Transverse colon (tissue), 4 donors: Measurements from ENCODE around the gene JAG1. TPM values are rescaled to one million over a fixed set of nuclear protein-coding genes. Genes with fewer than 3 reads are reported as not detected.

ENCODE experiments used
- DNase-seq: peaks from one replicate; pipeline ENCODE4 v3.0.0-alpha.2; 2019
- H3K27ac ChIP-seq, 4 donors: fragments of 200-600 bp; sonication (generic); 2 replicates each; pipeline ENCODE4 v1.5.1; 2016 to 2018; ENCODE audit warnings: inconsistent platforms in 4 of 4
- H3K27me3 ChIP-seq: fragments of 200-600 bp; sonication (generic); 2 replicates; pipeline ENCODE4 v1.5.1; 2017; ENCODE audit warnings: inconsistent platforms
- H3K36me3 ChIP-seq, 4 donors: fragments of 200-600 bp; sonication (generic); 2 replicates each; pipeline ENCODE4 v1.5.1; 2017 to 2019; ENCODE audit warnings: inconsistent platforms in 4 of 4
- H3K4me1 ChIP-seq, 4 donors: fragments of 200-600 bp; sonication (generic); 2 replicates each; pipeline ENCODE4 v1.5.1; 2017 to 2020; ENCODE audit warnings: inconsistent platforms in 4 of 4
- H3K4me3 ChIP-seq, 4 donors: fragments of 200-600 bp; sonication (generic); 1 replicate in 1 of 4; 2 replicates in 3 of 4; pipeline versions ENCODE4 v1.5.1 to v1.6.1; 2017 to 2019; ENCODE audit warnings: inconsistent platforms in 4 of 4
- H3K9me3 ChIP-seq, 2 donors: fragments of 200-600 bp; sonication (generic); 2 replicates each; pipeline ENCODE4 v1.5.1; 2017 to 2019; ENCODE audit warnings: inconsistent platforms in 2 of 2
- EP300 ChIP-seq: sonication (generic); formaldehyde crosslinking; IDR thresholded peaks from one replicate; pipeline ENCODE4 v1.6.1; 2017; ENCODE audit warnings: antibody characterized with exemption, low read depth
- POLR2A ChIP-seq: fragments of 450-650 bp; IDR thresholded peaks from one replicate; pipeline ENCODE4 v1.6.1; 2016; ENCODE audit warnings: antibody characterized with exemption, mild to moderate bottlenecking, moderate library complexity
- POLR2AphosphoS5 ChIP-seq, 3 donors: sonication (generic); formaldehyde crosslinking; IDR thresholded peaks; one replicate each; pipeline ENCODE4 v1.6.1; 2016; ENCODE audit warnings: antibody characterized with exemption in 3 of 3
- WGBS, 2 donors: methylation state at CpG; one replicate each; pipeline ENCODE4 v1.1.5; 2018; ENCODE audit warnings: low coverage in 1 of 2; 5-methylcytosine and 5-hydroxymethylcytosine counted together
- in situ Hi-C, 4 donors: fragments of 200-750 bp; cut with MboI; loops; one replicate each; pipeline versions ENCODE4 v1.15.0 to v1.15.1; 2017; ENCODE audit warnings: low sequenced_read_pairs in 3 of 4, low pct_ligation_motif_present in 1 of 4, low pct_unique_long_range_greater_than_20kb in 1 of 4
- intact Hi-C: fragments of 100-400 bp; cut with DNase I; formaldehyde crosslinking; loops from one replicate; pipeline ENCODE4 v1.15.1; 2023; ENCODE audit warnings: low total_unique reads
- total RNA-seq, 4 donors: library from RNA; depleted of rRNA; stranded (reverse); fragments of >200 nt; gene quantifications; one replicate each; pipeline ENCODE4 v1.1.0, GENCODE V29; 2016
- TF ChIP-seq, protein P1 (sequence below), 5 experiments: fragments of 200-600 bp in 3 of 5; fragments of 450-650 bp in 2 of 5; sonication (generic) in 3 of 5; IDR thresholded peaks; 1 replicate in 2 of 5; 2 replicates in 3 of 5; pipeline ENCODE4 v1.5.1; 2016 to 2017; ENCODE audit warnings: antibody characterized with exemption in 5 of 5, inconsistent platforms in 3 of 5, mild to moderate bottlenecking in 2 of 5, moderate library complexity in 1 of 5

Gene JAG1
- total RNA-seq, 4 donors from 2014 or later: 75.0 to 117 (median 109) TPM

DNA sequence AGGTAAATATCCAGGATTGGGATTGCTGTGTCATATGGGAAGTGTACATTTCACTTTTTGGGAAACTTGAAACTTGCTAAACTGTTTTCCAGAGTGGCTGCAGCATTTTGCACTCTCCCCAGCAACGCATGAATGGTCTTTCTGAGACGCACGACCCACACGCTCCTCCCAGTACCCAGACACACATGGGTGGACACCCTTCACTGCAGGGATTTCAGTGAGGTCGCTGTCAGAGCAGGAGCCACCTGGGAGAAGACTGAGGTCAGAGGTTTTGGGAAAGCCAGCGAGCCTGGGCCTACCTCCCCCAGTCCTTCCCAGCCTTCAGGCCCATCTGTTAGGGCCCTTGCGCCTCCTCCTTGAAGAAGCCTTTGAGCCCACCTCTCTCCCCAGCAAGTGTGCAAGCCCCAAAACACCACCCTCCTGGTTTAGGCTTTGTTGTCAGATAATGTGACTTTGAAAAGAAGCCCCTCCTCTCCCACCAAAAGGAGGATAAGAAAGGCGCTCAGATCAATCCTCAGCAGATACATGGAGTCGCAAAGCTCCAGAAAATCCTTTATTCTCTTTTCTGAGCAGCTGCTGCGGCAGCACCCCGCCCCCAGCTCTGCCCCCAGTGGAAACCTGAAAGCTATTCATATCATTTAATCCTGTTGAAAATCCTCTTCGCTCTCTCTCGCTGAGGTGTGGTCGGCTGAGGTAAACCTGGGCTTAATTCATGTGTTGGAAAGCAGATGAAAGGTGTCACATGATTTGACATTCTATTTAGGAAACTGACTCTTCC is 12.7 kb upstream of the JAG1 start:
- in situ Hi-C loops (no loop called here), intact Hi-C loops (no loop called here)
- no peaks in the 10 kb centered on the region for H3K9me3 ChIP-seq
- H3K36me3 ChIP-seq: no peaks in the 10 kb centered on the region
- WGBS, 2 donors: 92 to 100% methylated on average over 6 to 14 of the region's 14 CpGs
- TF ChIP-seq, protein P1, sequence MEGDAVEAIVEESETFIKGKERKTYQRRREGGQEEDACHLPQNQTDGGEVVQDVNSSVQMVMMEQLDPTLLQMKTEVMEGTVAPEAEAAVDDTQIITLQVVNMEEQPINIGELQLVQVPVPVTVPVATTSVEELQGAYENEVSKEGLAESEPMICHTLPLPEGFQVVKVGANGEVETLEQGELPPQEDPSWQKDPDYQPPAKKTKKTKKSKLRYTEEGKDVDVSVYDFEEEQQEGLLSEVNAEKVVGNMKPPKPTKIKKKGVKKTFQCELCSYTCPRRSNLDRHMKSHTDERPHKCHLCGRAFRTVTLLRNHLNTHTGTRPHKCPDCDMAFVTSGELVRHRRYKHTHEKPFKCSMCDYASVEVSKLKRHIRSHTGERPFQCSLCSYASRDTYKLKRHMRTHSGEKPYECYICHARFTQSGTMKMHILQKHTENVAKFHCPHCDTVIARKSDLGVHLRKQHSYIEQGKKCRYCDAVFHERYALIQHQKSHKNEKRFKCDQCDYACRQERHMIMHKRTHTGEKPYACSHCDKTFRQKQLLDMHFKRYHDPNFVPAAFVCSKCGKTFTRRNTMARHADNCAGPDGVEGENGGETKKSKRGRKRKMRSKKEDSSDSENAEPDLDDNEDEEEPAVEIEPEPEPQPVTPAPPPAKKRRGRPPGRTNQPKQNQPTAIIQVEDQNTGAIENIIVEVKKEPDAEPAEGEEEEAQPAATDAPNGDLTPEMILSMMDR (IDR thresholded peaks at IDR 0.05): no peak
- no peak for TF ChIP-seq POLR2AphosphoS5 (IDR thresholded peaks at IDR 0.05)
- TF ChIP-seq EP300: no peak
- no peak for TF ChIP-seq POLR2A
- H3K27ac ChIP-seq: no peak overlapping the region
- peaks cover 0 to 9% (median 0%) of the 10 kb centered on the region in 4 donors for H3K4me1 ChIP-seq
- H3K27me3 ChIP-seq: no peaks in the 10 kb centered on the region
- DNase-seq: no peak
- H3K4me3 ChIP-seq: no peak overlapping the region

DNA sequence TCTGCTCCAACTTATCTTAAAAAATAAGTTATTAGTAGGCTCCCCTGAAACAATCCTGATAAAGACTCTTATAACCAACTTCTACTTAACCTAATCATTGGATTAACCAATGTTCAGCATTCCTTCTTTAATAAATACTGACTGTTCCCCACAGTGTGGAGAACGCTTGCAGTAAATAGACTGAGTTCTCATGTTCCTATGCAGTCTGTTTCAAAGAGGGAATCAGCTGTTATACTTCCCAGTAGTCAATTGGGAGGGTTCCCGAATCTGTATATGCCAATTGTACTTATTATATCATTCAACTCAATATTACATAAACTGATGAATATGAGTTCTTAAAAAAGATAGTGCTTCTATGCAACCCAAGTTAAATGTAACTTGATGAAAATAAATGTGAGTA is 9.7 kb upstream of the JAG1 start:
- no peak overlapping the region for H3K27ac ChIP-seq
- intact Hi-C loops (no loop called here), in situ Hi-C loops (no loop called here)
- 89 to 94% methylated on average over 2 of the region's 2 CpGs for WGBS, 2 donors
- no peaks in the 10 kb centered on the region for H3K27me3 ChIP-seq
- TF ChIP-seq, protein P1 (IDR thresholded peaks at IDR 0.05): no peak
- no peak for TF ChIP-seq EP300
- TF ChIP-seq POLR2A: no peak
- TF ChIP-seq POLR2AphosphoS5 (IDR thresholded peaks at IDR 0.05): no peak
- no peaks in the 10 kb centered on the region for H3K9me3 ChIP-seq
- no peaks in the 10 kb centered on the region for H3K4me1 ChIP-seq
- no peak overlapping the region for H3K4me3 ChIP-seq
- no peak for DNase-seq
- H3K36me3 ChIP-seq: no peaks in the 10 kb centered on the region

DNA sequence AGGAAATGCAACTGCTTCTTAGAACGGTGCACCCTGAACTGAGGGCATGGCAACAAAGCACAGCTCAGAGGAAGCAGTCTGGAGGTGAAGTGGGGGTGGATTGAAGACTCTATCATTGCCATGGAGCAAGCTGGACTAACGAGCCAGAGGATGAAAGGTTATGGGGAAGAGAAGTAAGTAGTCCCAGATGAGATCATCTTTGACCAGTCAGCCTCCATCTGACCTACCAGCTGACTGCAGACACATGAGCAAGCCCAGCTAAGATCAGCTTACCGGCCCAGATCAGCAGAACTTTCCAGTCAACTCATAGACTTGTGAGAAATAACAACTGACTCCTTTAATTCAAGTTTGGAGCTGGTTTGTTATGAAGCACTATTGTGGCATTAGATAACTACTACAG is 9.1 kb upstream of the JAG1 start:
- H3K27me3 ChIP-seq: no peaks in the 10 kb centered on the region
- intact Hi-C loops (no loop called here), in situ Hi-C loops (no loop called here)
- H3K27ac ChIP-seq: no peak overlapping the region
- H3K36me3 ChIP-seq: no peaks in the 10 kb centered on the region
- H3K4me1 ChIP-seq: no peaks in the 10 kb centered on the region
- H3K4me3 ChIP-seq: no peak overlapping the region
- no peak for TF ChIP-seq POLR2AphosphoS5 (IDR thresholded peaks at IDR 0.05)
- no peak for DNase-seq
- 58 to 67% methylated on average over 2 to 3 of the region's 3 CpGs for WGBS, 2 donors
- H3K9me3 ChIP-seq: no peaks in the 10 kb centered on the region

DNA sequence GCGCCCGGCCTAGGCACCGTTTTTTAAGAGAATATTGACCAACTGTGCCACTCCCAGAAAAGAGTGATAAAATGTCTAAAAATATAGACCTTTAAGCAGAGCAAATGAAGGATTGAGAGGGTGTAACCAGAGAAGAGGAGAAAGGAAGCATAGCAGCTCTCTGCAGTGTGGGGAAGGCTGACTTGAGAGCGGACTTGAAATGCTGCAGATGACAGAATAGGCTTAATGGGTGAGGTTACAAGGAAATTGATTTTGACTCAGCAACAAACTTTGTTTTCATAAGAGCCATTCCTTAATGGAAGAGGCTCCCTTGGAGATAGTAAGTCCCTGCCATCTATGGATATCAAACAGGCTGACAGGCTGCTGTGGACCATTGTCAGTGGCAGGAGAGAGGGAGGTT is 7.7 kb upstream of the JAG1 start:
- intact Hi-C loops (no loop called here), in situ Hi-C loops (no loop called here)
- TF ChIP-seq POLR2A: no peak
- Histone ChIP-seq H3K9me3 (no peaks in the 10 kb centered on the region), H3K27ac (no peak overlapping the region), H3K4me1 (no peaks in the 10 kb centered on the region), H3K27me3 (no peaks in the 10 kb centered on the region), H3K4me3 (no peak overlapping the region), H3K36me3 (no peaks in the 10 kb centered on the region)
- DNase-seq: no peak
- WGBS, 2 donors: 88 to 100% methylated on average over 1 to 4 of the region's 4 CpGs

DNA sequence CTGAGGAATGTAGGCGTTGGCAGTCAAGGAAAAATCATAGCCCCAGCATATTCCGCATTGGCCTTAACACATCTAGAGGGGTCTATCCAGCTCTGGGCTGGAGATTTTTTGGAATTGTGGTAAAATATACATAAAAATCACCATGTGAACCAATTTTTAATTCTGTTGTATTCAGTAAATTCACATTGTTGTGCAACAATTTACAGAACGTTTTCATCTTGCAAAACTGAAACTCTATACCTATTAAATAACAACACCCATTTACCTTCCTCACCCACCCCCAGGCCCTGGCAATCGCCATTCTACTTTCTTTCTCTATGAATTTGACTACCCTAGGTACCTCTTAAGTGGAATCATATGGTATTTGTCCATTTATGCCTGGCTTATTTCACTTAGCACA is 6.8 kb upstream of the JAG1 start:
- TF ChIP-seq POLR2A (no peak), POLR2AphosphoS5 (IDR thresholded peaks at IDR 0.05) (no peak), EP300 (no peak)
- TF ChIP-seq, protein P1 (IDR thresholded peaks at IDR 0.05): no peak

More for the DNA sequence above, 6.8 kb upstream of the JAG1 start:
- in situ Hi-C loops: no loop called here
- Histone ChIP-seq H3K36me3 (no peaks in the 10 kb centered on the region), H3K4me3 (no peak overlapping the region), H3K4me1 (peaks cover 0 to 2% (median under 1%) of the 10 kb centered on the region in 4 donors), H3K9me3 (no peaks in the 10 kb centered on the region), H3K27me3 (no peaks in the 10 kb centered on the region), H3K27ac (no peak overlapping the region)
- 80 to 88% methylated on average over 4 of the region's 4 CpGs for WGBS, 2 donors
- intact Hi-C loops: no loop called here
- no peak for DNase-seq
